Measurements from ENCODE around the gene NDC1.

- TF ChIP-seq, protein P1, sequence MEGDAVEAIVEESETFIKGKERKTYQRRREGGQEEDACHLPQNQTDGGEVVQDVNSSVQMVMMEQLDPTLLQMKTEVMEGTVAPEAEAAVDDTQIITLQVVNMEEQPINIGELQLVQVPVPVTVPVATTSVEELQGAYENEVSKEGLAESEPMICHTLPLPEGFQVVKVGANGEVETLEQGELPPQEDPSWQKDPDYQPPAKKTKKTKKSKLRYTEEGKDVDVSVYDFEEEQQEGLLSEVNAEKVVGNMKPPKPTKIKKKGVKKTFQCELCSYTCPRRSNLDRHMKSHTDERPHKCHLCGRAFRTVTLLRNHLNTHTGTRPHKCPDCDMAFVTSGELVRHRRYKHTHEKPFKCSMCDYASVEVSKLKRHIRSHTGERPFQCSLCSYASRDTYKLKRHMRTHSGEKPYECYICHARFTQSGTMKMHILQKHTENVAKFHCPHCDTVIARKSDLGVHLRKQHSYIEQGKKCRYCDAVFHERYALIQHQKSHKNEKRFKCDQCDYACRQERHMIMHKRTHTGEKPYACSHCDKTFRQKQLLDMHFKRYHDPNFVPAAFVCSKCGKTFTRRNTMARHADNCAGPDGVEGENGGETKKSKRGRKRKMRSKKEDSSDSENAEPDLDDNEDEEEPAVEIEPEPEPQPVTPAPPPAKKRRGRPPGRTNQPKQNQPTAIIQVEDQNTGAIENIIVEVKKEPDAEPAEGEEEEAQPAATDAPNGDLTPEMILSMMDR (IDR thresholded peaks at IDR 0.05 in 8 of 11, conservative IDR thresholded peaks at IDR 0.05 in 3 of 11) = no peak
- TF ChIP-seq POLR2A (IDR thresholded peaks at IDR 0.05) = no peak
- TF ChIP-seq POLR2AphosphoS5 (IDR thresholded peaks at IDR 0.05) = no peak
Observed at GRCh38 chr1:53722025-53722424, 116.1 kb downstream of the NDC1 start.

Measured in spleen (tissue), 7 donors.